DMS53 (cell line): ENCODE measurements around the gene ARHGEF4.

ENCODE experiments used
- DNase-seq: peaks from one replicate; lab custom pipeline; 2025; lab: John Stamatoyannopoulos, UW

Gene ARHGEF4

GRCh38 chr2:130918393-130918792 lies 81.7 kb downstream of the ARHGEF4 start:
- DNase-seq = no peak

- DNase-seq = peak; percentile 67
Measured at GRCh38 chr2:130920415-130921163, 83.9 kb downstream of the ARHGEF4 start.

DNA sequence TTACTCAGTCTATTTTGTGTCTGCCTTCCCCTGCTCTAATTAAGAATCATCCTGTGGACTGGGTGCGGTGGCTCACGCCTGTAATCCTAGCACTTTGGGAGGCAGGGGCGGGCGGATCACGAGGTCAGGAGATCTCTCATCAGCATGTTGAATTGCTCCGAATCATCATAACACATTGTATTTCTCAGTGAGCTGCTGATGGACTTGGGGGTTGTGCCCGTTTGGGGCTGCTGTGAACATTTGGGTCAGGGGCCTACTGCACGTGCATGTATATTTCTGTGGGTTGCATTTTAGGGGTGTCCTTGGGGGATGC lies 84.4 kb downstream of the ARHGEF4 start:
- DNase-seq = no peak

DNA sequence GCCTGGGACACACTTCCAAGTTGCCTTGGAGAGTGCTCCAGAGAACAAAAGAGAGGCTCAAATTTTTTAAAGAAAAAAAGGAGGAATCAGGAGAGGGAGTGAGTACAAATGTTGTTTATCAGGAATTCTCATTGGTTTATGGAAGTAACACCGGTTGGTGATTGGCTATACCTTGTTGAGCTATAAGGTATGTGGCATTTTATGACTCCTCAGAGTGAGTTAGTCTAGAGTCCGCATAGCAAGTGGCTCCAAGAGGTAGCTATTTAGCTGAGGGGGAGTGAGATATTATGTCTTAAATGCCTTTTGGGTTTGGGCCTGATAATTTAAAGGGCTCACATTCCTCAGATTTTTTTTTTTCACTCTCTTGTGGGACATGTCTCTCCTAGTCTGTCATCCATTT lies 85.7 kb downstream of the ARHGEF4 start:
- no peak for DNase-seq

DNA sequence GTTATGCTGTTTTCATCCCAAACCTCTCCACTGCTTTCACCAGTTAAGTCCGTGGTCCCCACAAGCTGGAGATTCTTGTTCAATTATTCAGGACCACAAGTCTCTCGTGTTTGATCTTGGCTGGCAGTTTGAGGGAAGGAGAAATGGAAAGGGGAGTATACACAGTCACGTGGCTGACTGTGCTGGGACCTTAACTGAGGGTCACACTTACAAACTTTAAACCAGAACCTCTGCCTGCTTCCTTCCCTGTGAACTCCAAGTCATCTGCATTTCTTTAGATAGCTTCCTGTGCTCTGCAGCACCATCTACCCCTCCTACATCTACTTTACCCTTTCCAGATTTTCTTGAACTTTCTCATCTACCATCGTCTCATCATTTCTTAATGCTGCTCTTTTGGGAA lies 91.7 kb downstream of the ARHGEF4 start:
- no peak for DNase-seq

DNA sequence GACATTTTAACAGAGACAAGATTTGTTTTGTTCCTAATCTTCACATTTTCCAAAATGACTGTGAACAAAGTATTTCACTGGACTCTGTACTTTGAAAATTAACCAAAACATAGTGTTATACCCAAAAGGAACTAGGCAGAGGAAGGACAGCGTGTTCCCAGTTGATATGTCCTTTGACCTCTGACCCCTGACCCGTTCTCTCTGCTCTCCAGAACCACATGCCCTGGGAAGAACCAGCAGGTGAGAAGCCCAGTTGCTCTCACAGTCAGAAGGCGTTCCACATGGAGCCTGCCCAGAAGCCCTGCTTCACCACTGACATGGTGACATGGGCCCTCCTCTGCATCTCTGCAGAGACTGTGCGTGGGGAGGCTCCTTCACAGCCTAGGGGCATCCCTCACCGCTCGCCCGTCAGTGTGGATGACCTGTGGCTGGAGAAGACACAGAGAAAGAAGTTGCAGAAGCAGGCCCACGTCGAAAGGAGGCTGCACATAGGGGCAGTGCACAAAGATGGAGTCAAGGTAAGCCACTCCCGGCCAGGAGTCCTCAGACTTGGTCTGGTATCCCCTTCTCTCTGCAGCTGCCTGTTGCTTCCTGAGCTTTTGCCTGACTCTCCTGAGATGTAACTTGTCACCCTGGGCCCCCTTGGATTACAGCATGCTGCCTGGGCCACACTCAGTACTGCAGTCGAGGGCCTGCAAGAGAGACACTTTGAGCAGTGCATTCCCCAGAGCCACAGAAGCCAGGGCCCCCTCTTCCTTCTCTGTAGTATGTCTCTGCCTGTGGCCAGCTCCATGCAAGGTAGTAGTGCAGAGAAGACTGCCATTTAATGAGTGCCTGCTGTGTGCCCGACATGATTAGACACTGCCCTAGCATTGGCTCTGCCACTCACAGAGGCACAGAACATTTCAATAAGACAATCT lies 94.3 kb downstream of the ARHGEF4 start:
- no peak for DNase-seq

- DNase-seq = no peak
Measured at GRCh38 chr2:130933501-130933900, 96.8 kb downstream of the ARHGEF4 start.

- DNase-seq = no peak
Measured at GRCh38 chr2:130936451-130936850, 99.7 kb downstream of the ARHGEF4 start.

DNA sequence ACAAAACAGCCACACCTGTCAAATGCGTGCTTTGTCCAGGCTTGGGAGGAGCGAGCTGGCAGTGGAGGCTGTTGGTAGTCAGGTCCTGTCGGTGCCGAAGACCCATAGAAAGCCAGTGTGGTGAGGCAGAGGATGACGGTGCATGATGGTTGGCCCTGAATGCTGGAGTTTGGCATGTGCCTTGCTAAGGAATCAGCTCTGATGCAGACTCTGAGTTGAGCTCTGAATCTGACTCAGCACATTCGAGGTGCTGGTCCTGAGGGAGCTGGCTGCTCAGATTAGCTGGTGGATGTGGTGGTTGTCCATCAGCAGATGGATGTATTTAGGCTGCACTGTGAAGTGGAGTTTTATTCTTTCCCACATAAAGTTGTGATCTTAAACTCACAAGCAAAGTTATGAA lies 111.3 kb downstream of the ARHGEF4 start:
- DNase-seq = no peak

GRCh38 chr2:130949954-130950353 lies 113.2 kb downstream of the ARHGEF4 start:
- DNase-seq = no peak

DNA sequence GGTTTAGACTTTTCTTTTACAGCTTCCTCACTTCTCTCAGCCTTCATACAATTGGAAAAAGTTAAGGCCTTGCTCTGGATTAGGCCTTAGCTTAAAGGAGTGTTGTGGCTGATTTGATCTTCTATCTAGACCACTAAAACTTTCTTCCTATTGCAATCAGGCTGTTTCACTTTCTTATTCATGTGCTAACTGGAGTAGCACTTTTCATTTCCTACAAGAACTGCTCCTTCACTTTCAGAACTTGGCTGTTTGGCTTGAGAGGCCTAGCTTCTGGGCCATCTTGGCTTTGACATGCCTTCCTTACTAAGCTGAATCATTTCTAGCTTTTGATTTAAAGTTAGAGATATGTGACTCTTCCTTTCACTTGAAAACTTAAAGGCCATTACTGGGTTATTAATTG lies 114.3 kb downstream of the ARHGEF4 start:
- DNase-seq = no peak

DNA sequence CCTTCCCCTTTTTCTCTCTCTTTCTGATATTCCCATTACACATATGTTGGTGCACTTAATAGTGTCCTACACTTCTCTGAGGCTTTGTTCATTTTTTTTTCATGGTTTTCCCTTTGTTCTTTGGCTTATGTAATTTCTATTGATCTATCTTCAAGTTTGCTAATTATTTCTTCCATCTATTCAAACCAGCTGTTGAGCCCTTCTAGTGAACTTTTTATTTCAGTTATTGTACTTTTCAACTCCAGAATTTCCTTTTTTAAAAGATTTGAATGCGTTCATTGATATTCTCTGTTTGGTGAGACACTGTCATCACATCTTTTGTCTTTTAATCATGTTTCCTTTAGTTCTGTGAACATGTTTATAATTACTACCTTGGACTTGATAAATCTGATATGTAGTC lies 118.2 kb downstream of the ARHGEF4 start:
- DNase-seq = no peak

GRCh38 chr2:130957915-130958314 lies 121.2 kb downstream of the ARHGEF4 start:
- DNase-seq = no peak

- DNase-seq = peak; percentile 12
Measured at GRCh38 chr2:130963196-130963848, 126.6 kb downstream of the ARHGEF4 start.

DNA sequence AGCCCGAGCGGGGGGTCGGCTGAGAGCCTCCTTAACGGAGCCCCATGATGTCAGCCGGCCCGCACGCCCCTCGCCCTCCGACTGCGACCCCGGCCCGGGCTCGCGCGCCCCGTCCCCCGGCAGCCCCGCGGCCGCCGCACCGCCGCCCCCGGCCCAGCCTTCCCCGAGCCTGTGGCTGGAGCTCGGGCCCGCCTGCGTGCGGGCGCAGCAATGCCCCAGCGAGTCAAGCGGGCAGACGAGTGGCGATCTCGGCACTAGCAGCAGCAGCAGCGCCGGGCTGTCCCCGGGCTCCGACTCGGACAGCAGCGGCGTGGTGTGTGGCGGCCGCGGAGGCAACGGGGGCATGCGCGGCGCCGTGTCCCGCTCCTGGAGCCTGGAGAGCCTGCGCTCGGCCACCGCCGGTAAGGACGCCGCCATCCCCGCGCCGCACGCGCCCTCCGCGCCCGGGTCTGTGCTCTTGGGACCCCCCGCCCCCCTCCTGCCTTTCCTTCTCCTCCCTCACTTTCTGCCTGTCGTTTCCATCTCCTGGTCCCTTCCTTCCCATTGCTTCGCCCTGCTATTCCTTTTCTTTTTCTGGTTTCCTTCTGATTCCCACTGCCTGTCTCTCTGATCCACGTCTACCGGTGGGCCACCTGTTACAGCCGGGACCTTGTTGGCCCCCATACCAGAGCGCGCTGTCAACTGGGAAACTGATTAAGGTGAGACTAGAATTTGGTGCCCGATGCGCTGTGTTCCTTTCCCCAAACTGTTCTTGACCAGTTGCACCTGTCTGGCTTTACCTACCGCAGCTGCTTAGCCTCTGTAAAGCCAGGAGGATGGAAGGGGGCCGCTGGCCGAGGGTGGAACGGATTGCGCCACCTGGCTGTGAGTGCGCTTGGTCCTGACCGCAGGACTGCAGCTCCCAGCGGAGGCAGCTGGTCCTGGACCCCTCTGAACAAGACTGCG lies 127.4 kb downstream of the ARHGEF4 start:
- DNase-seq = peak; percentile 26

GRCh38 chr2:130964931-130965330 lies 128.2 kb downstream of the ARHGEF4 start:
- no peak for DNase-seq

GRCh38 chr2:130966149-130966774 lies 129.5 kb downstream of the ARHGEF4 start:
- no peak for DNase-seq

- no peak for DNase-seq
Measured at GRCh38 chr2:130966775-130967490, 130.2 kb downstream of the ARHGEF4 start.

- DNase-seq = no peak
Measured at GRCh38 chr2:130972410-130972809, 135.7 kb downstream of the ARHGEF4 start.

DNA sequence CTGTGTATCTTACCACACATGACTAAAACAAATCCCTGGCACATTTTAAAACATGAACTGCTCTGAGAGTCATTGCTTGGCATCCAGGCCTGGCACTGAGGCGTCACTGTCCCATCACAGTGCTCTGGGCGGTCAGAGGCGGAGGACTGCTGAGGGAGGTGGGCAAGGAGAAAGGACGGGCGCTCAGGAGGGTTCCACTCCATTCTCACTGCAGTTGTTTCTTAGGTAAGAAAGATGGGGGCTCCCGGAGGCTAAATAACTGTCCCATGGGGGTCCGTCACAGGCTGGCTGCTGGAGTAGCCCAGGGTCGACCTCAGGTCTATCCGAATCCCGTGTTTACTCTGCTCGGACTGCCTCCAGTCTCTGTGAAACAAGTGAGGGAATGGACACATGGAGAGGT lies 139.0 kb downstream of the ARHGEF4 start:
- DNase-seq = no peak
